Measurements from ENCODE around the gene UNC5C. TPM values are rescaled to one million over a fixed set of nuclear protein-coding genes. Genes with fewer than 3 reads are reported as not detected.

The UNC5C gene
- total and polyA plus RNA-seq, 10 of the 15 experiments (the other 5 are each of a cell fraction or from before 2014, with no cell fraction given), result 0.02 to 2.0 (median 0.15) TPM; not detected in 1

- no peak overlapping the region for H2AFZ ChIP-seq (ENCODE audit: control insufficient read depth, low read depth, low read length)
Measured at GRCh38 chr4:95293014-95293413, 255.8 kb downstream of the UNC5C start.

More at GRCh38 chr4:95293014-95293413, 255.8 kb downstream of the UNC5C start:
- ChIA-PET RAD21 (ENCODE audit: unreplicated experiment) (no interaction called here), CTCF (no interaction called here), SMC1A (ENCODE audit: uncharacterized antibody, unreplicated experiment) (no interaction called here), POLR2A (interaction anchor here (0.6 kb wide), 2 partner anchors 9 to 12 kb away, joined by 3 to 4 read pairs; no protein-coding TSS in a partner anchor)
- Histone ChIP-seq H3K9me3 (replicated peaks; ENCODE audit: control insufficient read depth, insufficient read depth, low read length) (no peaks in the 10 kb centered on the region), H4K20me1 (ENCODE audit: control insufficient read depth, insufficient read depth) (no peaks in the 10 kb centered on the region), H3K4me1 (ENCODE audit: control insufficient read depth, insufficient read depth, low read length) (no peaks in the 10 kb centered on the region), H3K27ac (ENCODE audit: control insufficient read depth, insufficient read depth) (no peak overlapping the region), H3K4me3 (no peak overlapping the region), H3K36me3 (ENCODE audit: control insufficient read depth in 2 of 2, insufficient read depth in 2 of 2, low read length in 1 of 2) (no peaks in the 10 kb centered on the region), H3K27me3 (replicated peaks in 1 of 2; ENCODE audit: control insufficient read depth in 2 of 2, insufficient read depth in 2 of 2, low read length in 1 of 2) (no peaks in the 10 kb centered on the region), H3K79me2 (ENCODE audit: control insufficient read depth, insufficient read depth, low read length) (no peaks in the 10 kb centered on the region), H3K9ac (ENCODE audit: control insufficient read depth, insufficient read depth, low read length) (no peak overlapping the region), H3K4me2 (ENCODE audit: control insufficient read depth, insufficient read depth) (no peak overlapping the region)
- no TSS peak for BruUV-seq (replicated peaks)
- intact Hi-C loops (cut with micrococcal nuclease; ENCODE audit: unreplicated experiment) (no loop called here), in situ Hi-C loops (cut with MboI) (no loop called here)
- ATAC-seq, result no peak
- DNase-seq (ENCODE audit: low read depth, low spot score), result no peak
- TF ChIP-seq TCF3 (IDR thresholded peaks at IDR 0.05; ENCODE audit: borderline replicate concordance, insufficient read depth, low read depth, low read length), result no peak
- TF ChIP-seq POLR2AphosphoS5 (IDR thresholded peaks at IDR 0.05; ENCODE audit: low read length), result no peak
- no peak for TF ChIP-seq MTA3 (IDR thresholded peaks at IDR 0.05; ENCODE audit: borderline replicate concordance, low read length)
- no peak for TF ChIP-seq RFX5 (IDR thresholded peaks at IDR 0.05; ENCODE audit: low read depth, low read length)
- TF ChIP-seq STAT1 (conservative IDR thresholded peaks at IDR 0.05), result no peak
- TF ChIP-seq BHLHE40 (IDR thresholded peaks at IDR 0.05; ENCODE audit: borderline replicate concordance in 1 of 2, low read depth in 2 of 2, low read length in 1 of 2), result no peak
- no peak for TF ChIP-seq MYB (IDR thresholded peaks at IDR 0.05; ENCODE audit: borderline replicate concordance, low read depth, low read length)
- TF ChIP-seq BACH1 (IDR thresholded peaks at IDR 0.05; ENCODE audit: borderline replicate concordance), result no peak
- TF ChIP-seq BCL11A (IDR thresholded peaks at IDR 0.05; ENCODE audit: low read depth, low read length), result no peak
- no peak for TF ChIP-seq ZZZ3 (IDR thresholded peaks at IDR 0.05; ENCODE audit: control insufficient read depth, insufficient read length, low read depth)
- TF ChIP-seq SMARCA5 (IDR thresholded peaks at IDR 0.05), result no peak
- TF ChIP-seq ZBED1 (IDR thresholded peaks at IDR 0.05; ENCODE audit: borderline replicate concordance), result no peak
- TF ChIP-seq POU2F2 (IDR thresholded peaks at IDR 0.05; ENCODE audit: borderline replicate concordance, low read depth, low read length), result no peak
- TF ChIP-seq GABPA (IDR thresholded peaks at IDR 0.05; ENCODE audit: low read depth), result no peak
- no peak for TF ChIP-seq IKZF1 (conservative IDR thresholded peaks at IDR 0.05)
- no peak for TF ChIP-seq TAF1 (IDR thresholded peaks at IDR 0.05; ENCODE audit: borderline replicate concordance, low read depth, low read length)
- no peak for TF ChIP-seq NR2C2 (IDR thresholded peaks at IDR 0.05; ENCODE audit: borderline replicate concordance, control insufficient read depth, insufficient read length, low read depth)
- TF ChIP-seq HDGF (IDR thresholded peaks at IDR 0.05), result no peak
- TF ChIP-seq BCLAF1 (IDR thresholded peaks at IDR 0.05), result no peak
- no peak for FAIRE-seq
- WGBS (ENCODE audit: insufficient coverage, insufficient replicate concordance, low lambda C conversion rate, missing lambda C conversion rate), result 0% methylated on average over 1 of the region's 1 CpG

Data from GM12878 (cell line).